ENCODE measurements around the gene LARP1.
"Not testable (repeated sequence)": the region's sequence is repeated elsewhere in the genome, so short reads cannot be mapped to it uniquely, and the experiment has no call there.

LARP1 gene

GRCh38 chr5:154832804-154833203, 77.6 kb downstream of the LARP1 start:
- DNase-seq = not testable (repeated sequence)

- no peak for DNase-seq
Observed at GRCh38 chr5:154834053-154834452, 78.9 kb downstream of the LARP1 start.

- not testable (repeated sequence) for DNase-seq
Observed at GRCh38 chr5:154835701-154836052, 80.5 kb downstream of the LARP1 start.

- DNase-seq = no peak
Observed at GRCh38 chr5:154836225-154836624, 81.0 kb downstream of the LARP1 start.

- DNase-seq = no peak
Observed at GRCh38 chr5:154837009-154837901, 82.1 kb downstream of the LARP1 start.

GRCh38 chr5:154840435-154841272, 85.5 kb downstream of the LARP1 start:
- DNase-seq = no peak

GRCh38 chr5:154841273-154841661, 86.1 kb downstream of the LARP1 start:
- no peak for DNase-seq

- DNase-seq = no peak
Observed at GRCh38 chr5:154842689-154843530, 87.7 kb downstream of the LARP1 start.

- no peak for DNase-seq
Observed at GRCh38 chr5:154844809-154845208, 89.6 kb downstream of the LARP1 start.

GRCh38 chr5:154849264-154849785, 94.1 kb downstream of the LARP1 start:
- DNase-seq = no peak

GRCh38 chr5:154849791-154850201, 94.6 kb downstream of the LARP1 start:
- no peak for DNase-seq

GRCh38 chr5:154850255-154851062, 95.3 kb downstream of the LARP1 start, which contains the start of gene FAXDC2:
Gene FAXDC2, minus strand, starts transcription at chr5:154850603. Its CDS starts 12,425 bp downstream, at chr5:154838178.
- no peak for DNase-seq

- DNase-seq = no peak
Observed at GRCh38 chr5:154851351-154851750, 96.2 kb downstream of the LARP1 start.

GRCh38 chr5:154857530-154858296, 102.5 kb downstream of the LARP1 start:
- DNase-seq = peak; percentile 96 to 98

- peak; percentile 92 to 98 for DNase-seq
Observed at GRCh38 chr5:154858297-154858971, 103.3 kb downstream of the LARP1 start, which contains the start of gene CNOT8. Gene CNOT8, plus strand, starts transcription at chr5:154858627. Its CDS starts 4,652 bp downstream, at chr5:154863279.

- DNase-seq = no peak
Observed at GRCh38 chr5:154858972-154859871, 104.0 kb downstream of the LARP1 start.

- no peak for DNase-seq
Observed at GRCh38 chr5:154860123-154860522, 104.9 kb downstream of the LARP1 start.

- DNase-seq = no peak
Observed at GRCh38 chr5:154860765-154861164, 105.6 kb downstream of the LARP1 start.

- no peak for DNase-seq
Observed at GRCh38 chr5:154861946-154862345, 106.8 kb downstream of the LARP1 start.

Measured in SW 1271 (cell line).